ENCODE results near the gene PHACTR3.

PHACTR3 gene

DNA sequence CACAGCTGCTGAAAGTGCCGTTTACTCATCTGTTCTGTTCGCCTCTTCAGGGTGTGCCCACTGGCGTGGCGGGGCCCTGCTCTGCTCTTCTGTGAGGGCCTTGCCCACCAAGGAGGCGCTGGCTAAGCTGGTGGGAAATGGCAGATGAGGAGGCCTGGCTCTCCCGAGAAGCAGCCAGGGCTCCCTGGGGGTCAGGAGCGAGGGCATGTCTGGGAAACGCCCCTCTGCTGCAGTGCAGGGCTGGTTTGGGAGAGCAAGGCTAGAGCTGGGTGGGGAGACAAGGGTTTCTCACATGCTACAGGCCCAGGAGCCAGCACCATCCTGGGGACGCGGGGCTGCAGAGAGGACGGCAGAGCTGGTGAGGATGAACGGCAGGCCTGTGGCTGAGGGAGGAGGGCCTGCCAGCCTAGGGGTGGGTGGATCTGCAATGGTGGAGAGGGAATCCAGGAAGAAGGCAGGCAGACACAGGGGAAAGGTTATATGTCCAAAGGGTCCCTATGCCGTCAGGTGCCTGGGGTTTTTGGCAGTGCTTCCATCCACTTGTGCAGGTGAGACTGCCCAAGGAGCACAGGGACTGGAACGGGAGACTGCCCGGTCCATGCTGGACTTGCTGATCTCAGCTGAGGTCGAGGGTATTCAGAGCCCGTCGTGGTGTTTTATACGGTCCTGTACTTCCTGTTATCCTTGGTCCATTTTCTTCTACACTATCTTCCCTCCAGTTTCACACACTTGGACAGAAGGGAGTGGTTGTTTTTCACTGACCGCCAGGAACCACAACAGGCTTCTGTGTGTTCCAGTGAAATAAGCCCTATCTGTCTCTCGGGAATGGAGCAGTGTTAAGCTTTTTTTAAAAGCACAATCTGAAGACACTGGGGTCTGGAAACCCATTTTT is 209.9 kb downstream of the PHACTR3 start:
- ATAC-seq (ENCODE audit: low read depth), result peak; percentile 6; the same call in 1 of the 3 replicates
- TF ChIP-seq, protein P1, sequence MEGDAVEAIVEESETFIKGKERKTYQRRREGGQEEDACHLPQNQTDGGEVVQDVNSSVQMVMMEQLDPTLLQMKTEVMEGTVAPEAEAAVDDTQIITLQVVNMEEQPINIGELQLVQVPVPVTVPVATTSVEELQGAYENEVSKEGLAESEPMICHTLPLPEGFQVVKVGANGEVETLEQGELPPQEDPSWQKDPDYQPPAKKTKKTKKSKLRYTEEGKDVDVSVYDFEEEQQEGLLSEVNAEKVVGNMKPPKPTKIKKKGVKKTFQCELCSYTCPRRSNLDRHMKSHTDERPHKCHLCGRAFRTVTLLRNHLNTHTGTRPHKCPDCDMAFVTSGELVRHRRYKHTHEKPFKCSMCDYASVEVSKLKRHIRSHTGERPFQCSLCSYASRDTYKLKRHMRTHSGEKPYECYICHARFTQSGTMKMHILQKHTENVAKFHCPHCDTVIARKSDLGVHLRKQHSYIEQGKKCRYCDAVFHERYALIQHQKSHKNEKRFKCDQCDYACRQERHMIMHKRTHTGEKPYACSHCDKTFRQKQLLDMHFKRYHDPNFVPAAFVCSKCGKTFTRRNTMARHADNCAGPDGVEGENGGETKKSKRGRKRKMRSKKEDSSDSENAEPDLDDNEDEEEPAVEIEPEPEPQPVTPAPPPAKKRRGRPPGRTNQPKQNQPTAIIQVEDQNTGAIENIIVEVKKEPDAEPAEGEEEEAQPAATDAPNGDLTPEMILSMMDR (IDR thresholded peaks at IDR 0.05; ENCODE audit: poor library complexity, severe bottlenecking), result no peak
- Histone ChIP-seq H3K27me3 (ENCODE audit: insufficient read depth, poor library complexity, severe bottlenecking) (no peaks in the 10 kb centered on the region), H3K4me1 (ENCODE audit: insufficient read depth, poor library complexity, severe bottlenecking) (no peaks in the 10 kb centered on the region), H3K27ac (ENCODE audit: poor library complexity, severe bottlenecking) (no peak overlapping the region), H3K36me3 (ENCODE audit: low read depth) (no peaks in the 10 kb centered on the region), H3K9me3 (ENCODE audit: severe bottlenecking) (no peaks in the 10 kb centered on the region), H3K4me3 (ENCODE audit: severe bottlenecking) (no peak overlapping the region)
- peak; percentile 75 for DNase-seq (ENCODE audit: low spot score)

DNA sequence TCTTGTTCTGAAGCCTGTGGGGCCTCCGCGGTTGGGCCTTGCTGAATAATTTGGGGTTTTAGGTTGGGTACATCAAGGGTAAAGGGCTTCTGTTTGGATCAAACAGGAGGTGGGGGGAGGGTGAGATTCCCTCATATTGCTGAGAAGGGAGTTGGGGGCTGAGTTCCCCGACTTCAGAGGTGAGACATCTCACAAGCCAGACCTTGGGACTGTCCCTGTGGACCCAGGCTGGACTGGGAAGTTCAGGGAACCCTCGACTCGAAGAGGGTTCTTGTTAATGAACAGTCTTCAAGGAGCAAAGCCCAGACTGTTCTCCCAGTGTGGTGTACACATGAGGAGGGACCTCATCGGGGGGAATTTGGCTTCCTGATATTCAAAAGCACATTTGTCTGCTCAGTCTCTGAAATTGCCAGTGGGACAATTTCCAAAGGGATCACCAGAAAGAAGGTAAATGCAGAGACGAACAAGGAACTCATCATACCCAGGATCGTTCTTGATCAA is 210.6 kb downstream of the PHACTR3 start:
- H3K9me3 ChIP-seq (ENCODE audit: severe bottlenecking), result no peaks in the 10 kb centered on the region
- H3K4me3 ChIP-seq (ENCODE audit: severe bottlenecking), result no peak overlapping the region
- no peaks in the 10 kb centered on the region for H3K27me3 ChIP-seq (ENCODE audit: insufficient read depth, poor library complexity, severe bottlenecking)
- H3K27ac ChIP-seq (ENCODE audit: poor library complexity, severe bottlenecking), result no peak overlapping the region
- DNase-seq (ENCODE audit: low spot score) (peak; percentile 34), ATAC-seq (ENCODE audit: low read depth) (no peak)
- H3K36me3 ChIP-seq (ENCODE audit: low read depth), result no peaks in the 10 kb centered on the region
- H3K4me1 ChIP-seq (ENCODE audit: insufficient read depth, poor library complexity, severe bottlenecking), result peaks cover under 1% of the 10 kb centered on the region
- TF ChIP-seq, protein P1 (IDR thresholded peaks at IDR 0.05; ENCODE audit: poor library complexity, severe bottlenecking), result no peak

- DNase-seq (ENCODE audit: low spot score), result no peak
- TF ChIP-seq, protein P1 (IDR thresholded peaks at IDR 0.05; ENCODE audit: poor library complexity, severe bottlenecking), result no peak
- Histone ChIP-seq H3K4me1 (ENCODE audit: insufficient read depth, poor library complexity, severe bottlenecking) (peaks cover 12% of the 10 kb centered on the region), H3K9me3 (ENCODE audit: severe bottlenecking) (no peaks in the 10 kb centered on the region), H3K36me3 (ENCODE audit: low read depth) (no peaks in the 10 kb centered on the region), H3K4me3 (ENCODE audit: severe bottlenecking) (no peak overlapping the region), H3K27me3 (ENCODE audit: insufficient read depth, poor library complexity, severe bottlenecking) (no peaks in the 10 kb centered on the region), H3K27ac (ENCODE audit: poor library complexity, severe bottlenecking) (no peak overlapping the region)
- no peak for ATAC-seq (ENCODE audit: low read depth)
Measured at GRCh38 chr20:59816146-59816738, 211.9 kb downstream of the PHACTR3 start.

- Histone ChIP-seq H3K36me3 (ENCODE audit: low read depth) (no peaks in the 10 kb centered on the region), H3K4me1 (ENCODE audit: insufficient read depth, poor library complexity, severe bottlenecking) (peaks cover 12% of the 10 kb centered on the region), H3K27ac (ENCODE audit: poor library complexity, severe bottlenecking) (no peak overlapping the region), H3K9me3 (ENCODE audit: severe bottlenecking) (no peaks in the 10 kb centered on the region), H3K27me3 (ENCODE audit: insufficient read depth, poor library complexity, severe bottlenecking) (no peaks in the 10 kb centered on the region), H3K4me3 (ENCODE audit: severe bottlenecking) (no peak overlapping the region)
- no peak for DNase-seq (ENCODE audit: low spot score)
- TF ChIP-seq, protein P1 (IDR thresholded peaks at IDR 0.05; ENCODE audit: poor library complexity, severe bottlenecking), result no peak
- ATAC-seq (ENCODE audit: low read depth), result peak; percentile 4; the same call in 1 of the 3 replicates
Measured at GRCh38 chr20:59817406-59817805, 213.1 kb downstream of the PHACTR3 start.
